Measurements from ENCODE around the gene DUSP1. TPM values are rescaled to one million over a fixed set of nuclear protein-coding genes. Genes with fewer than 3 reads are reported as not detected.

Gene DUSP1
- total and polyA plus RNA-seq, 2 of the 4 experiments (the other 2 are of a cell fraction): 304 to 467 TPM

DNA sequence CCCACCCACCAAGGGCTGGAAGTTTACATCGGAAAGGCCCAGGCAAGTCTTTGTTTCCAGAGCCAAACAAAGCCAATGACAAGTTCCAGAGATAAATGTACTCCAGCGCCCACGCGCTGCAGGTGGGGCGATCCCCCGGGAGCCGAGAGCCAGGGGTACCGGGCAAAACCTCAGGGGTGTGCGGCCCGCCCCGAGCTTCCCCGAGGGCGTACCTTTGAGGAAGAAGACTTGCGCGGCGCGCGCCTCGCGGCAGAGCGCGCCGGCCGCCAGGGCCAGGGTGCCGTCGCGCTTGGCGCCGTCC lies 671 bp downstream of the DUSP1 start:
- Histone ChIP-seq H2BK20ac (ENCODE audit: low read depth, low read length) (no peak overlapping the region), H2BK15ac (ENCODE audit: low read depth, low read length) (no peak overlapping the region), H3K4me3 (ENCODE audit: insufficient read depth, low read depth, low read length) (peak overlapping the region; percentile 88), H3K36me3 (ENCODE audit: control insufficient read depth, insufficient read depth, low read length) (peaks cover 28% of the 10 kb centered on the region), H4K20me1 (ENCODE audit: insufficient read depth, low read length) (peaks cover 56% of the 10 kb centered on the region), H3K27ac (ENCODE audit: insufficient read depth, low read length) (peak overlapping the region; percentile 91), H2BK120ac (ENCODE audit: low read depth, low read length) (no peak overlapping the region), H2BK5ac (ENCODE audit: low read depth, low read length, poor library complexity, severe bottlenecking) (peak overlapping the region; percentile 89), H3K79me1 (ENCODE audit: low read depth in 1 of 2, low read length in 2 of 2) (peaks cover 10 to 37% of the 10 kb centered on the region in 2 experiments), H4K8ac (ENCODE audit: low read depth in 2 of 2, low read length in 2 of 2) (peak overlapping the region; percentile 5 to 59; a peak in 2 of 4 replicates), H3K9me1 (ENCODE audit: insufficient read depth, low read length) (peaks cover 13% of the 10 kb centered on the region), H3K4me2 (ENCODE audit: low read depth, low read length) (peak overlapping the region; percentile 97), H3K9ac (ENCODE audit: low read depth, low read length) (peak overlapping the region; percentile 94), H3K14ac (replicated peaks; ENCODE audit: low read depth, low read length) (peak overlapping the region; percentile 88), H2AK5ac (ENCODE audit: low read depth, low read length) (no peak overlapping the region), H3K18ac (ENCODE audit: low read depth, low read length) (peak overlapping the region; percentile 93), H2AFZ (replicated peaks; ENCODE audit: low read length, poor library complexity) (peak overlapping the region; percentile 81), H3K56ac (ENCODE audit: extremely low read depth, insufficient read depth, low read length) (peak overlapping the region; percentile 86), H3K23ac (ENCODE audit: low read depth, low read length) (peak overlapping the region; percentile 91; the same call in 1 of the 2 replicates), H4K91ac (ENCODE audit: insufficient read depth, low read depth, low read length) (peak overlapping the region; percentile 2; the same call in 1 of the 2 replicates), H4K5ac (ENCODE audit: low read depth, low read length) (peak overlapping the region; percentile 14), H2AK9ac (replicated peaks; ENCODE audit: low read depth, low read length, poor library complexity) (peak overlapping the region; percentile 92), H3K27me3 (ENCODE audit: control insufficient read depth, insufficient read depth, low read length) (no peaks in the 10 kb centered on the region), H3K4ac (ENCODE audit: low read depth, low read length) (peak overlapping the region; percentile 76), H3K4me1 (ENCODE audit: control insufficient read depth, insufficient read depth, low read length) (peaks cover 19% of the 10 kb centered on the region), H3K9me3 (ENCODE audit: control insufficient read depth, insufficient read depth, low read length) (no peaks in the 10 kb centered on the region)
- in situ Hi-C loops (cut with MboI; ENCODE audit: low sequenced_read_pairs): loop anchor here (10.0 kb wide), 1 partner anchor 134 kb away; no protein-coding TSS in a partner anchor
- DNase-seq (no peak), ATAC-seq (ENCODE audit: low read depth) (no peak)
- intact Hi-C loops (cut with micrococcal nuclease): loop anchor here (1.0 kb wide), 2 partner anchors 53 to 161 kb away; no protein-coding TSS in a partner anchor
- dilution Hi-C loops (cut with HindIII; ENCODE audit: low sequenced_read_pairs, unreplicated experiment): no loop called here
- POLR2A ChIA-PET (ENCODE audit: unreplicated experiment): interaction anchor here (0.6 to 2.5 kb wide), 9 partner anchors 27 to 161 kb away, joined by 3 to 23 read pairs (median 3); no protein-coding TSS in a partner anchor
- WGBS, 2 experiments (ENCODE audit: extremely low coverage in 2 of 2, insufficient read length in 1 of 2): 1% methylated on average over 16 of the region's 29 CpGs; no CpG with 5 or more reads in 1 of the 2 experiments
- CTCF ChIA-PET: interaction anchor here (0.5 to 3.4 kb wide), 8 partner anchors 28 to 1864 kb away, joined by 3 to 18 read pairs (median 4); no protein-coding TSS in a partner anchor
- TF ChIP-seq CEBPB (IDR thresholded peaks at IDR 0.05; ENCODE audit: low read depth, low read length) (no peak), RFX5 (IDR thresholded peaks at IDR 0.05; ENCODE audit: low read depth, low read length) (no peak), FOS (IDR thresholded peaks at IDR 0.05; ENCODE audit: low read depth, low read length) (no peak), CTCF (conservative IDR thresholded peaks at IDR 0.05; ENCODE audit: low read depth, low read length) (no peak), MAZ (IDR thresholded peaks at IDR 0.05; ENCODE audit: borderline replicate concordance, low read depth, low read length) (no peak), NFE2L2 (IDR thresholded peaks at IDR 0.05; ENCODE audit: low read depth, low read length) (no peak), POLR2A (IDR thresholded peaks at IDR 0.05; ENCODE audit: low read depth, low read length) (no peak), SMC3 (IDR thresholded peaks at IDR 0.05; ENCODE audit: low read depth, low read length) (no peak), BHLHE40 (IDR thresholded peaks at IDR 0.05; ENCODE audit: low read depth, low read length) (no peak), MXI1 (IDR thresholded peaks at IDR 0.05; ENCODE audit: borderline replicate concordance, low read depth, low read length) (no peak), RAD21 (IDR thresholded peaks at IDR 0.05; ENCODE audit: low read length) (no peak), RCOR1 (IDR thresholded peaks at IDR 0.05; ENCODE audit: insufficient replicate concordance, low read length) (no peak), CHD1 (IDR thresholded peaks at IDR 0.05; ENCODE audit: low read depth, low read length) (no peak), MAFK (IDR thresholded peaks at IDR 0.05; ENCODE audit: low read depth, low read length) (no peak)
- TF ChIP-seq, protein P1, sequence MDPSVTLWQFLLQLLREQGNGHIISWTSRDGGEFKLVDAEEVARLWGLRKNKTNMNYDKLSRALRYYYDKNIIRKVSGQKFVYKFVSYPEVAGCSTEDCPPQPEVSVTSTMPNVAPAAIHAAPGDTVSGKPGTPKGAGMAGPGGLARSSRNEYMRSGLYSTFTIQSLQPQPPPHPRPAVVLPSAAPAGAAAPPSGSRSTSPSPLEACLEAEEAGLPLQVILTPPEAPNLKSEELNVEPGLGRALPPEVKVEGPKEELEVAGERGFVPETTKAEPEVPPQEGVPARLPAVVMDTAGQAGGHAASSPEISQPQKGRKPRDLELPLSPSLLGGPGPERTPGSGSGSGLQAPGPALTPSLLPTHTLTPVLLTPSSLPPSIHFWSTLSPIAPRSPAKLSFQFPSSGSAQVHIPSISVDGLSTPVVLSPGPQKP (IDR thresholded peaks at IDR 0.05; ENCODE audit: borderline replicate concordance, low read depth, low read length): no peak
- TF ChIP-seq, protein P2, sequence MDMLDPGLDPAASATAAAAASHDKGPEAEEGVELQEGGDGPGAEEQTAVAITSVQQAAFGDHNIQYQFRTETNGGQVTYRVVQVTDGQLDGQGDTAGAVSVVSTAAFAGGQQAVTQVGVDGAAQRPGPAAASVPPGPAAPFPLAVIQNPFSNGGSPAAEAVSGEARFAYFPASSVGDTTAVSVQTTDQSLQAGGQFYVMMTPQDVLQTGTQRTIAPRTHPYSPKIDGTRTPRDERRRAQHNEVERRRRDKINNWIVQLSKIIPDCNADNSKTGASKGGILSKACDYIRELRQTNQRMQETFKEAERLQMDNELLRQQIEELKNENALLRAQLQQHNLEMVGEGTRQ (IDR thresholded peaks at IDR 0.05; ENCODE audit: low read depth, low read length): no peak
- BruUV-seq (replicated peaks): no TSS peak
